Urothelium cell line (cell line): ENCODE results near the gene VWA5B1.
"Not testable (repeated sequence)": the region's sequence is repeated elsewhere in the genome, so short reads cannot be mapped to it uniquely, and the experiment has no call there.

Source experiments
- DNase-seq: peaks from one replicate; pipeline ENCODE4 v3.0.0; 2011; ENCODE audit warnings: low spot score, mixed read lengths
- FAIRE-seq: peaks from 2 replicates; lab custom pipeline; 2011; peaks lifted over from hg19 to GRCh38; lab: Jason Lieb, UNC

The VWA5B1 gene

DNA sequence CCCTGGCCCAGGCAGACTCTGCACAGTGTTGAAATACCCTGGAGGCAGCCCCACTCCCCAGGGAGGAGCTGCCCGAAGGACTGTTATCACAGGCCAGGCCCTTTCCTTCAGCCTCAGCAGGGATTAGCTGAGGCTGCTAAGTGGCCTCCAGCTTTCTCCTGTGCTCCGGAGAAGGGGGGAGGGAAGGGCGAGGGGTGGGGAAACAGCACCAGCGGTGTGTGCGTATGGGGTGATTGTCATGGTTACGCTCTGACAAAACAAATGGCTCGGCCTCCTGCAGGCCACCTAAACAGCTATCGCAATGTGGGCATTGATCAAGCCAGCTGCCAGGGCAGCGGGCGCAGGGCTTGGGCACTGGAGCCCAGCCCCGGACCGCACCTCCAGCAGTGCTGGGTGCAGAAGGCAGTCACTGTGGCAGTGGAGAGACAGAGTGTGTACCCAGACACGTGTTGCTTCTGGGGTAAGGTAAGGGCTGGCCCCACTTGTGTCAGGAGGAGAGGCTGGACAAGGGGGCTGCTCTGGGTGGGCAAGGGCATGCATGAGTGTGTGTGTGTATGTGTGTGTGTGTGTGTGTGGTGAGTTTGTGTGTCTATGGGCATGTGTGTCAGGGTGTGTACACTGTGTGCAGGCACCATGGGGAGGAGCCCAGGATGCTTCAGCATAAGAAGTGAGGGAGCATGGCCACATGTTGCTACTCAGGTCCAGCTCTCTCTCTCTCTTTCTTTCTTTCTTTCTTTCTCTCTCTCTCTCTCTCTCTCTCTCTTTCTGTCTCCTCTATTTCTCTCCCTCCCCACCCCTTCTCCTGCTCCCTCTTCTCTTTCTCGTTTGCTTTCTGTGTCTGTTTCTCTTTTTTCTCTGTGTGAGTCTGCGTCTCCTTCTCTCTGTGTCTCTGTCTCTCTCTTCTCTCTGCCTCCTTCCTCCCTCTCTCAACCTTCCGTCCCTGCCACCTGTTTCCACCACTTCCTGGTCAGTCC is at the start of gene VWA5B1:
Gene VWA5B1 (plus strand): TSS at position 252 of the 974 bp plus-strand sequence. CDS start 19,727 bp downstream, outside the sequence.
- peak; percentile 35 for FAIRE-seq
- DNase-seq = no peak

DNA sequence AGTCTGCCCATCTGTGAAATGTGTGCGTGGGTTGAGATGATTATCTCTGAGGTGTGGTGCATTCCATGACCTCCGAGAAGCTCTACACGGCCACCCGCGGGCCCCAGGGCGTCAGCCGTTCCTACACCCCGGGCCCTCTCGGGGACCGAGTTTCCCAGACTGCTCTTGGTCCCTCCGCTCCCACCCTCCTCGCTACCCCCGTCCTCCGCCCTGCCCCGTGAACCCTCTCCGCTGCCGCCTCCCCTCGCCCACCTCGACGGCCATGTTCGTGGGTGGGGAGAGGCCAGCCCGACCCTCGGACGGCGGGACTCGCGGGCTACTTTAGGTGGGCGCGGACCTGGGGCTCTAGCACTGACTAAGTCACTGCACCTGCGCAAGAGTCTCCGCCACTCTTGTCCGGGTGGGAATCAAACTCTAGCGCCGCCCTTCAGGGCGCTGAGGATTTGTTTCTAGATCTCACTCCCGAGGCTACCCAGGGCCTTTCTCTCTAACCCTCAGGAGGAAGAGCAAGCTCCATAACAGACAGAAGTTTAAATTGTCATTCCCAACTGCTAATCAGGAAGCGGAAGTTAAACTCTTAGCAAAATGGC is 47.7 kb upstream of the VWA5B1 start:
- no peak for FAIRE-seq
- no peak for DNase-seq

DNA sequence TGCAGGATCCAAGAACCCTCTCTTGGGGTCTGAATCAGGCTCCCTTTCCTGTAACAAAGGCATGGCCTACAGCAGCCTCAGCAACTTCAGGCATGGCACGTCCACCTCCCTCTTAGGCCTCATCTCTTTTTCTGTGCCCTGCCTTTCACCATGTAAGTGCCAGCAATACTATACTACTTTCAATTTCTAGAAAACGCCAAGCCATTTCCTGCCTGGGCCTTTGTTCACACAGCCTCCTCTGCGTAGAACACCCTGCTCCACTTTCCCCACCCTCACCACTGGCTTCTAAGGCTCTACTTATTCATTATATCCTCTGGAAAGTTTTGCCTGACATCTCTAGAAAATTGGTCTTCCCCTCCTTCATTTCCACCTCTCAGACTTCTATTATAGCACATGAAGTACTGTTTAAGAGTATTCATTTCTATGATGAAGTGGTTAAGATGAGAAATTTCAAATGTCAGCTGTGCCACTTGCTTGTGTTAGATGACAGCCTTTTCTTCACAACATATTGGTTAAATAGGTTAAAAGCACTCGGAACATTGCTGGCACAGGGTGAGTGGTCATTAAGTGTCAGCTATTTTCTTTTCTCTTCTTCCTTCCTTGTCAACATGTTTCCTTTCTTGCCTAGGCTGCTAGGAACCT is 41.6 kb upstream of the VWA5B1 start:
- no peak for FAIRE-seq
- no peak for DNase-seq

DNA sequence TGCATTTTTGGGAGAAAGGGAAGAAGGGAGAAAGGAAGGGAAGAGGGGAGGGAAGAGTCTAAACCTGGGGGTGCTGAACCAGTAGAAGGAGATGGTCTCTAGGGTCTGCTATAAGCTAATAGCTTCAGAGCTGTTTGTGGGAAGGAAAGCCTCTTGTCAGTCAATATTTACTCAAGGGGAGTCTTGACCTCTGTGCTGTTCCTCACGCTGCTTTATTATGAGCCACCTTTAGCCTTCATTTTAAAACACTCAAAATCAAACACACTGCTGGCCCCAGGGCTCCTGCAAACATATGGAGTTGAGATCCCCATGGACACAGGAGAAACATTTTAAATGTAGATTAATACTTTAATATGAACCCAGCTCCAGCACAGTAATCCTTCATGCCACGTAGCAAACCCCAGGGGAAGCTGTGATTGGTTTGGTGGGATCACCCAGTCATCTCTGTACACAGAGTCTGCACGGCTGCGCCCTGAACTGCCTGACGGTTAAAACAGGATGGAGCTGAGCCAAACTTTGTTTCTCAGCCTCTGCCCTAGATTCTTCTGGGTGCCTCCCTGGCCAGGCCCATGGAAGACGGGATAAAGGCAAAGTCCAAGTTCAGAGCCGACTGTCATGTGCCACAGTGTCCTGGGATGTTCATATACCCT is 40.2 kb upstream of the VWA5B1 start:
- no peak for DNase-seq
- FAIRE-seq = no peak

DNA sequence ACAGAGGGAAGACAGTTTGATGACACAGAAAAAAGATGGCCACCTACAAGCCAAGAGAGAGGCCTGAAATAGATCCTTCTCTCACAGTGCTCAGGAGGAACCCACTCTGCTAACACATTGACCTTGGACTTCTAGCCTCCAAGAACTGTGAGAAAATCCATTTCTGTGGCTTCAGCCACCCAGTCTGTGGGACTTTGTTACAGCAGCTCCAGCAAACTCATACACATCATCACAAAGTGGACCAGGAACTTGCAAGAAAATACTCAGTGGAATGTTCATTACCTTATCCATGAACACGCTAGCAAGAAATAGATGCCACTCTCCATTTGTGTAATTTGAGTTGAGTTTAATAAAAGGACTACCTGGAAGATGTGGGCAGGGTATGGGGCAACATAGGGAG is 38.1 kb upstream of the VWA5B1 start:
- DNase-seq (no peak), FAIRE-seq (no peak)

- DNase-seq (peak; percentile 81), FAIRE-seq (no peak)
These were observed 35.0 kb upstream of the VWA5B1 start for GRCh38 chr1:20255666-20256065.

DNA sequence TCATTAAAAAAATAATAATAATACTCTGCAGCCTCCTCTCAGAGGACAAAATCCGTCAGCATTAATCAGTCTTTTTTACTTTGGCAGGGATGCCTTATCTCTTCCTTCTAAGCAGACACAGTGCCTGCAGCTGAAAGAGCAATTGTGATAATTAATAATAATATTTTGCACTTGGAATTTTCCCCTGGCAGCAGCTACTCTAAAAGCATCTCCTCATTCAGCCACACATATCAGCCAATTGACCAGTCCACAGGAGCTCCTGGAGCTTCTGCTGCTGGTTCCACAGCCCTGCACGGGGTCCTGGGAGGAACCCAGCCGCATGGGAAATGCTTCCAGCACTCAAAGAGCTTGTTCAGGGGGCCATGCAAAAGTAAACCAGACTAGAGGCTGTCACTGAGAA is 31.0 kb upstream of the VWA5B1 start:
- FAIRE-seq (no peak), DNase-seq (no peak)

DNA sequence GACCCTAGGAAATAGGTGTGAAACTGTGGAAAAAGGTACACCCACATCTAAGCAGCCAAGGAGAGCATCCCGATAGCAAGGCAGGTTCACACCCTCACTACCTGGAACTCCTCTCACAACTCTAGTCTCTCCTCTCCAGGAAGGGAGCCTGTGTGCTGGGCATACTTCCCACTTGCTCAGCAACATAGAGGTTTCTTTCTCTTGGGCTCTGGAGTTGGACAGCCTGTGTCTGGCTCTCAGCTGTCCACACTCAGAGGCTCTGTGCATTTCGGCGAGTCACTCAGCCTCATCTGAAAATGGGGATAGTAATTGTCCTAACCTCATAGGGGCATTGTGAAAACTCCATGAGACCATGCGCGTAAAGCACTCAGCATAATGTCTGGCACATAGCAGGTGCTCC is 29.6 kb upstream of the VWA5B1 start:
- DNase-seq (no peak), FAIRE-seq (no peak)

DNA sequence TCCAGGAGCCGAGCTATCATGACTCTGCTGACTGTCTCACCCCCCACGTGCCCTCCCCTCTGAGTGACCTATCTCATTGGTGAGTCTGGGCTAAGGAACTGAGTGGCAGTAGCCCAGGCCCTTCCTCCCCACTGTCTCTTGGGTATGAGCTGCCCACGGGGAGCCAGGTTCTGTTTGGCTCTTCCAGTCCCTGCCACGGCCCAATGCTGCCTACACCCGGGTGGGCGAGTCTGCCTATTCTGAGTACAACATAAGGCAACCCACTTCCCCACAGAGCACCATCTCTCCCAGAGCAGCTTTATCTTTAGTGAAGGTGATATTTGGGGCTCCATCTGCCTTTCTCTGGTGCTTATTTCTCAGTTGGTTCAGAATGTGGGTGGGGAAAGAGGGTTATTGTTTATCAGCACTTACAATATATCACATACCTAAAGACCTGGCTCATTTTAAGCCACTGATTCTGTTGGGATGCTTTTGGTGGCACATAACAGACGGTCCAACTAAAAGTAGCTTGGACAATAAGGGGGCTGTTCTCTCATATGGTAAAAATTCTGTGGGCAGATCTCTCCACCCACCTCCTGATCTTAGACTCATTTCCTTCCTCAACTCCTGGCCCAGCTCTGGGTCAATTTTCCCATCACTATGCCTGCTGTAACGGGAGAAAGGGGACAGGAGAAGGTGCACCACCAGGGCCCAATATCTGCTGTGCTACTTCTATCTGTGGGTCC is 27.7 kb upstream of the VWA5B1 start:
- FAIRE-seq = no peak
- DNase-seq = no peak

- FAIRE-seq (no peak), DNase-seq (no peak)
These were observed 25.4 kb upstream of the VWA5B1 start for GRCh38 chr1:20265250-20265649.

- DNase-seq = no peak
- FAIRE-seq = no peak
These were observed 24.5 kb upstream of the VWA5B1 start for GRCh38 chr1:20266141-20266540.

- DNase-seq = no peak
- no peak for FAIRE-seq
These were observed 24.0 kb upstream of the VWA5B1 start for GRCh38 chr1:20266642-20267041.

- no peak for DNase-seq
- no peak for FAIRE-seq
These were observed 18.9 kb upstream of the VWA5B1 start for GRCh38 chr1:20271498-20272400.

- not testable (repeated sequence) for DNase-seq
- peak; percentile 9 for FAIRE-seq
These were observed 17.0 kb upstream of the VWA5B1 start for GRCh38 chr1:20273716-20274115.

- FAIRE-seq (no peak), DNase-seq (no peak)
These were observed 15.3 kb upstream of the VWA5B1 start for GRCh38 chr1:20275319-20275925.

DNA sequence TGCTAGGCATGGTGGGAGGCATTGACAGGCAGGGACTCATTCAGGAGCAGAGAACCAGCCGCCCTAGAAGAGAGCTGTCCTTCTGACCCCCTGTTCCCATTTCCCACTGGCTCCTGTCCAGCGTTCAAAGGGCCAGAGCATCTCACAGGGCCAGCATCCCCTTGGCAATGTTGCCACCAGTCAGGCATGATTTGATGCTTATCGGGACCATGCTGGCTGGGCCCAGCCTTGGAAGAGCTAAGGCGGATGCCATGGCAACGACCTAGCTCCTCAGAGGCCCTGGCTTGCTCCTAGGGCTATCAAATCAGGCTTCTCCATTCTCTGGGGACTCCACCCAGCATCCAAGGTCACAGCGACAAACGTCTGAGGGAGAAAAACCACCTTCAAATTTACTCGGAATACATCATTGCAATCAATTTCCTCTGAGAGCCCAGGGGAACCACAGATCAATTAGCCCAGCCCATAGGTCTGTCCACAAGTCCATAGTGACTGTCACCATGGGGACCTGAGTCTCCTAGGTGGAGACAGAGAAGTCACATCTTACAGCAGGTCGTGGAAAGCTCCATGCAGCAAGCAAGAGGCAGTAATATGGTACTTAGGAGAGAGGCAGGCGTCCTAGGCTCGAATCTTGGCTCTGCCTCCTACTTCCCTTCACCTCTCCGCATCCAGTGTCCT is 14.1 kb upstream of the VWA5B1 start:
- DNase-seq (no peak), FAIRE-seq (no peak)

GRCh38 chr1:20278692-20279130 is 12.0 kb upstream of the VWA5B1 start:
- DNase-seq (no peak), FAIRE-seq (no peak)

DNA sequence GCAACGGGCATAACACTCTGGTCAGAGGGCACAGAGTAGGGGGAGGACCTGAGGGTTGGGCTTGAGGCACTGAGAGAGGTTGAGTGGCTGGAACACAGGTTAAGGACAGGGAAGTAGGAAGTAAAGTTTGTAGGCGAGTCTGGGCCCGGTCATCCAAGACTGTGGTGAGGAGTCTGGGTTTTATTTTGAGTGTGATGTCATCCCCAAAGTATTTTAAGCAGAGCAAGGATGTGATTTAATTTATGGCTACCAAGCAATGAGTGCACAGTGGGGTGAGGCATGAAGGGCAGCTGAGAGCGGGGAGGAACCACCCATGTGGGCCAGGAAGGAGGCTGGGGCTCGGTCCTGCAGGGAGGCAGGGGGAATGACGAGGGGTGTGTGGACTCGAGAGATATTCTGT is 11.2 kb upstream of the VWA5B1 start:
- FAIRE-seq (peak; percentile 53), DNase-seq (peak; percentile 85)
